Astrocyte (in vitro differentiated cells and primary cell): ENCODE measurements around the gene CST9L. TPM values are rescaled to one million over a fixed set of nuclear protein-coding genes. Genes with fewer than 3 reads are reported as not detected.

Experiments
- DNase-seq: peaks from one replicate; pipeline ENCODE4 v3.0.0-alpha.2; 2010; ENCODE audit warnings: low read depth
- FAIRE-seq: peaks from 2 replicates; lab custom pipeline; 2011; peaks lifted over from hg19 to GRCh38; lab: Jason Lieb, UNC
- H2AFZ ChIP-seq: 2 replicates; pipeline ENCODE4 v1.6.0; 2012; ENCODE audit warnings: low read depth, low read length, inconsistent platforms
- H3K27ac ChIP-seq: 2 replicates; pipeline ENCODE4 v1.5.1; 2011; ENCODE audit warnings: low read depth, low read length, inconsistent platforms
- H3K27me3 ChIP-seq: 2 replicates; pipeline ENCODE4 v1.6.0; 2011; ENCODE audit warnings: low read length, inconsistent platforms; ENCODE audit not compliant: insufficient read depth
- H3K36me3 ChIP-seq: 2 replicates; pipeline ENCODE4 v1.5.1; 2011; ENCODE audit warnings: low read length, inconsistent platforms; ENCODE audit not compliant: insufficient read depth
- H3K4me1 ChIP-seq: 2 replicates; pipeline ENCODE4 v1.5.1; 2011; ENCODE audit warnings: low read length, inconsistent platforms; ENCODE audit not compliant: insufficient read depth
- H3K4me2 ChIP-seq: 2 replicates; pipeline ENCODE4 v1.6.0; 2012; ENCODE audit warnings: low read length, inconsistent platforms
- H3K4me3 ChIP-seq: 2 replicates; pipeline ENCODE4 v1.5.1; 2011; ENCODE audit warnings: low read depth, mild to moderate bottlenecking, low read length, inconsistent platforms; ENCODE audit not compliant: insufficient read depth
- H3K79me2 ChIP-seq: 2 replicates; pipeline ENCODE4 v1.6.0; 2012; ENCODE audit warnings: mild to moderate bottlenecking, low read length, inconsistent platforms; ENCODE audit not compliant: insufficient read depth
- H3K9ac ChIP-seq: 2 replicates; pipeline ENCODE4 v1.6.0; 2012; ENCODE audit warnings: mild to moderate bottlenecking, low read length, inconsistent platforms
- H3K9me3 ChIP-seq: 2 replicates; pipeline ENCODE4 v1.5.1; 2012; ENCODE audit warnings: low read depth, mild to moderate bottlenecking, low read length, inconsistent platforms; ENCODE audit not compliant: insufficient read depth
- H4K20me1 ChIP-seq: 2 replicates; pipeline ENCODE4 v1.6.0; 2012; ENCODE audit warnings: low read length, inconsistent platforms; ENCODE audit not compliant: insufficient read depth
- H3K27ac Mint-ChIP-seq: one replicate; pipeline ENCODE4 v1.8.0; 2021; ENCODE audit warnings: mild to moderate bottlenecking, mixed read lengths; ENCODE audit not compliant: unreplicated experiment
- H3K27me3 Mint-ChIP-seq: one replicate; pipeline ENCODE4 v1.8.0; 2021; ENCODE audit warnings: low read depth, mixed read lengths; ENCODE audit not compliant: unreplicated experiment
- H3K36me3 Mint-ChIP-seq: one replicate; pipeline ENCODE4 v1.8.0; 2021; ENCODE audit warnings: low read depth, mixed read lengths; ENCODE audit not compliant: unreplicated experiment
- H3K4me1 Mint-ChIP-seq: one replicate; pipeline ENCODE4 v1.8.0; 2021; ENCODE audit warnings: low read depth, mixed read lengths; ENCODE audit not compliant: unreplicated experiment
- H3K4me3 Mint-ChIP-seq: one replicate; pipeline ENCODE4 v1.8.0; 2021; ENCODE audit warnings: mild to moderate bottlenecking, moderate library complexity, mixed read lengths; ENCODE audit not compliant: unreplicated experiment
- H3K9me3 Mint-ChIP-seq: one replicate; pipeline ENCODE4 v1.8.0; 2021; ENCODE audit warnings: mild to moderate bottlenecking, mixed read lengths; ENCODE audit not compliant: unreplicated experiment
- CTCF ChIP-seq: IDR thresholded peaks from 2 replicates; pipeline ENCODE4 v1.5.1; 2011; ENCODE audit warnings: low read depth, mild to moderate bottlenecking, inconsistent platforms, low read length, moderate library complexity; ENCODE audit not compliant: insufficient read depth
- EZH2 ChIP-seq: IDR thresholded peaks from 2 replicates; pipeline ENCODE4 v1.6.1; 2012; ENCODE audit warnings: mild to moderate bottlenecking, low read length, inconsistent platforms; ENCODE audit not compliant: insufficient read depth
- total RNA-seq: library from RNA; stranded (reverse); gene quantifications from 2 replicates; pipeline ENCODE4 v1.2.1, GENCODE V29; 2021

CST9L gene
- total RNA-seq, 1 donor from 2014 or later: not detected

DNA sequence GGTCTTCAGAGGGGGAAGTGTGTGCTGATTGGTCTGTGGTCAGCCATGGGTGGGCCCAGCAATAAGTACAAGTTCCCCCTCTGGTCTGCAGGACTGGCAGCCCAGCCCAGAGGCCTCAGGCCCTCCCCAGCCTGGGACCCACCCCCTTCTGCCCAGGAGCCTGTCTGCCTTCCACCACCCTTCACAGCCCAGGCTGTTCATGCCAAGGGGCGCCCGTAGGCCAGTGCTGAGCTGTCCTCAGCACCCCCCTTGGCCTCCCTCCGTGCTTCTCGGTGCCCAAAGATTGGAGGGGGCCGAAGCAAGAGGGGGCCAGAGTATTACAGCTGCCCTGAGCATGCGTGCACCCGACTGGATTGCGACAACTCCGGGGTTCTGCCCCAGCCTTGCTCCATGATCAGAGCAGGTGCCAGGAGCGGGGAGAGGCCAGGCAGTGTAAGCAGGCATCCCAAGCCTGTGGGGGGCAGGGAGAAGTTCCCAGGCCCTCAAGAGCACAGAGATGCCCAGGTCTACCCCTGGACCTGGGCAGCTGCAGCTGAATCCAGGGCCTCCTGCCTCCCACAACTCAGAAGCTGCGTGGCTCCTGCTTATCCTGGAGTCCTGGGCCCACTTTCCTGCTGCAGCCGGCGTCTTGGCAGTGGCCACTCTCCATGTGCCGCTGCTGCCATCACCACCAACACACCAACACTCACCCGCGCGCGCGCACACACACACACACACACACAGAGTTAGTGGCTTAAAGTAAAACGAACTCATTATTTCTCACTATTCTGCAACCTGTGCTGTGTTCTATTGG is 33.3 kb downstream of the CST9L start:
- no peaks in the 10 kb centered on the region for H4K20me1 ChIP-seq
- no peak overlapping the region for H3K4me3 Mint-ChIP-seq
- DNase-seq: no peak
- H3K9me3 ChIP-seq: no peaks in the 10 kb centered on the region
- no peaks in the 10 kb centered on the region for H3K27me3 ChIP-seq
- no peaks in the 10 kb centered on the region for H3K36me3 ChIP-seq
- H3K79me2 ChIP-seq: no peaks in the 10 kb centered on the region
- no peak overlapping the region for H3K27ac ChIP-seq
- H3K9ac ChIP-seq: no peak overlapping the region
- no peak for FAIRE-seq
- H3K4me1 Mint-ChIP-seq: no peaks in the 10 kb centered on the region
- no peak overlapping the region for H3K4me2 ChIP-seq
- no peak for TF ChIP-seq EZH2
- no peak for TF ChIP-seq CTCF
- H3K36me3 Mint-ChIP-seq: no peaks in the 10 kb centered on the region
- H3K4me3 ChIP-seq: no peak overlapping the region
- H3K9me3 Mint-ChIP-seq: no peaks in the 10 kb centered on the region
- H3K4me1 ChIP-seq: no peaks in the 10 kb centered on the region
- no peaks in the 10 kb centered on the region for H3K27me3 Mint-ChIP-seq
- no peak overlapping the region for H3K27ac Mint-ChIP-seq
- no peak overlapping the region for H2AFZ ChIP-seq

- Mint-ChIP-seq H3K27ac (no peak overlapping the region), H3K9me3 (peaks cover 5% of the 10 kb centered on the region), H3K4me1 (no peaks in the 10 kb centered on the region), H3K4me3 (no peak overlapping the region), H3K27me3 (no peaks in the 10 kb centered on the region), H3K36me3 (peaks cover 1% of the 10 kb centered on the region)
- Histone ChIP-seq H3K4me1 (no peaks in the 10 kb centered on the region), H3K27me3 (no peaks in the 10 kb centered on the region), H3K4me3 (no peak overlapping the region), H3K9ac (no peak overlapping the region), H3K36me3 (no peaks in the 10 kb centered on the region), H2AFZ (no peak overlapping the region), H3K9me3 (no peaks in the 10 kb centered on the region), H3K27ac (no peak overlapping the region), H3K79me2 (no peaks in the 10 kb centered on the region), H3K4me2 (no peak overlapping the region), H4K20me1 (no peaks in the 10 kb centered on the region)
- no peak for DNase-seq
- no peak for FAIRE-seq
- TF ChIP-seq EZH2 (no peak), CTCF (no peak)
Observed at GRCh38 chr20:23533161-23533560, 35.1 kb downstream of the CST9L start.

DNA sequence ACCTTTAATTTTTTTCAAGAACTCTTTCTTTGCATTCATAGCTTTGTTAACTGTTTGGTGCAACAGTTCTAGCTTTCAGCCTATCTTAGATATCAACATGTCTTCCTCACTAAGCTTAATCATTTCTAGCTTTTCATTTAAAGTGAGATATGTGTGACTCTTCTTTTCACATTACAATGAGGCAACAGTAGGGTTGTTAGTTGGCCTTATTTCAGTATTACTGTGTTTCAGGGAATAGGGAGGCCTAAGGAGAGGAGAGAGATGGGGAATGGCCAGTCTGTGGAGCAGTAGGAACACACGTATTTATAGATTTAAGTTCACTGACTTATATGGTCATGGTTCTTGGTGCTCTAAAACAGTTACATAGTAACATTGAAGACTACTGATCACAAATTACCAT is 35.8 kb downstream of the CST9L start:
- no peak for TF ChIP-seq CTCF
- no peak for TF ChIP-seq EZH2
- Histone ChIP-seq H3K9me3 (no peaks in the 10 kb centered on the region), H3K27ac (no peak overlapping the region), H3K27me3 (no peaks in the 10 kb centered on the region), H2AFZ (no peak overlapping the region), H3K36me3 (no peaks in the 10 kb centered on the region), H3K4me3 (no peak overlapping the region), H3K4me2 (no peak overlapping the region), H3K9ac (no peak overlapping the region), H4K20me1 (no peaks in the 10 kb centered on the region), H3K4me1 (no peaks in the 10 kb centered on the region), H3K79me2 (no peaks in the 10 kb centered on the region)
- Mint-ChIP-seq H3K27ac (no peak overlapping the region), H3K27me3 (no peaks in the 10 kb centered on the region), H3K4me3 (no peak overlapping the region), H3K36me3 (peaks cover 1% of the 10 kb centered on the region), H3K9me3 (peaks cover 7% of the 10 kb centered on the region), H3K4me1 (no peaks in the 10 kb centered on the region)
- DNase-seq (no peak), FAIRE-seq (no peak)
